ENCODE results near the gene AOAH.

DNA sequence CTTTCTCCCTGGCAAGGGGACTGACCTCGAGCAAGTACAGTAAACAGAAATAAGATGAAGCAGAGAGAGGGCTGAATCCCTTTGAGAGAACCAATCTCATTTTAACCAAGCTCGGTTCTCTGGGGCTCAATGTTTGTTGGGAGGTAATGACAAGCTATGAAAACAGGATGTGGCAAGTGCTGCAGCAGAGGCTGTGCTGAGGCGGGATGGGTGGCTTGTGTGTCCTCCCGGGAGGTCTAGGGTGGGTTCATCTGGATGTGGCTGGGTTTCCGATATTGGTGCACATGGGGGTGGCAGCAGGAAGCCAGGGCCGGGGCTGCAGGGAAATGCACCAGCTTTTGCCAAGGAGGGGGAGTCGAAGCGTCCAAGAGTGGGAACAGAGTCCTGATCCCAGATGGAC, 84.5 kb downstream of the AOAH start:
- TF ChIP-seq, protein P1, sequence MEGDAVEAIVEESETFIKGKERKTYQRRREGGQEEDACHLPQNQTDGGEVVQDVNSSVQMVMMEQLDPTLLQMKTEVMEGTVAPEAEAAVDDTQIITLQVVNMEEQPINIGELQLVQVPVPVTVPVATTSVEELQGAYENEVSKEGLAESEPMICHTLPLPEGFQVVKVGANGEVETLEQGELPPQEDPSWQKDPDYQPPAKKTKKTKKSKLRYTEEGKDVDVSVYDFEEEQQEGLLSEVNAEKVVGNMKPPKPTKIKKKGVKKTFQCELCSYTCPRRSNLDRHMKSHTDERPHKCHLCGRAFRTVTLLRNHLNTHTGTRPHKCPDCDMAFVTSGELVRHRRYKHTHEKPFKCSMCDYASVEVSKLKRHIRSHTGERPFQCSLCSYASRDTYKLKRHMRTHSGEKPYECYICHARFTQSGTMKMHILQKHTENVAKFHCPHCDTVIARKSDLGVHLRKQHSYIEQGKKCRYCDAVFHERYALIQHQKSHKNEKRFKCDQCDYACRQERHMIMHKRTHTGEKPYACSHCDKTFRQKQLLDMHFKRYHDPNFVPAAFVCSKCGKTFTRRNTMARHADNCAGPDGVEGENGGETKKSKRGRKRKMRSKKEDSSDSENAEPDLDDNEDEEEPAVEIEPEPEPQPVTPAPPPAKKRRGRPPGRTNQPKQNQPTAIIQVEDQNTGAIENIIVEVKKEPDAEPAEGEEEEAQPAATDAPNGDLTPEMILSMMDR (IDR thresholded peaks at IDR 0.05): no peak
- no peak for TF ChIP-seq POLR2A (IDR thresholded peaks at IDR 0.05)

Measured in sigmoid colon (tissue), 3 donors.